ENCODE results near the gene HDAC4. TPM values are rescaled to one million over a fixed set of nuclear protein-coding genes. Genes with fewer than 3 reads are reported as not detected.

Gene HDAC4
- total and polyA plus RNA-seq, 2 of the 8 experiments (the other 6 are each of a cell fraction or from before 2014, with no cell fraction given) = 15.4 to 31.5 TPM

DNA sequence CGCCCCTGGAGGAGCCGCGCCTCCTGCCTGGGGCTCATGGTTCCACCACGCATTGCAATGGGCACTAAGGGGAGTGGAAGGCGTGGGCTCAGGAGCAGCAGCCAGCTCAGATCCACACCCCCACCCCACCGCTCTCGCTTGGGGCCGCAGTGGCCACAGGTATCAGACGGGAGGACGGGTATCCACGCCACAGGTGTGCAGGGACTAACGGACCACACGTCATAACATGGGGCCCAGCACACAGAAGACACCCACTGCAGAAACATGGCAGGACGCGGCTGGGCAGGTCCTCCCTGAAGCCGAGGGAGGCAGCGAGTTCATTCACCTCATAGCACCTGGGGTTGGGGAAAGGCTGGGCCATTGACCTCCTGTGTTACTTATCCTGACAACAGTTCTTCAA, 13.0 kb downstream of the HDAC4 start:
- H3K79me1 ChIP-seq (ENCODE audit: low read depth, low read length) = peaks cover 25% of the 10 kb centered on the region
- no peak overlapping the region for H2AK5ac ChIP-seq (ENCODE audit: low read depth, low read length)
- H2AFZ ChIP-seq (ENCODE audit: low read length) = no peak overlapping the region
- 94% methylated on average over 17 of the region's 17 CpGs; no CpG with 5 or more reads in 1 of the 2 experiments for WGBS, 2 experiments (ENCODE audit: extremely low coverage in 1 of 2, insufficient coverage in 1 of 2, insufficient read length in 1 of 2, insufficient replicate concordance in 2 of 2, low coverage in 1 of 2, low lambda C conversion rate in 2 of 2, missing lambda C conversion rate in 1 of 2)
- no peak overlapping the region for H2BK12ac ChIP-seq (ENCODE audit: low read depth, low read length)
- H2BK20ac ChIP-seq (ENCODE audit: low read length) = no peak overlapping the region
- no peak overlapping the region for H3K14ac ChIP-seq (ENCODE audit: insufficient read length)
- no peak overlapping the region for H3K4me3 ChIP-seq (ENCODE audit: extremely low read depth in 1 of 4, insufficient read depth in 2 of 4, low read depth in 3 of 4, low read length in 4 of 4)
- no peak overlapping the region for H4K8ac ChIP-seq (ENCODE audit: extremely low read depth, insufficient read depth, low read length)
- no peak for FAIRE-seq
- no peak overlapping the region for H3K18ac ChIP-seq (ENCODE audit: extremely low read depth, low read length)
- no peaks in the 10 kb centered on the region for H3K27me3 ChIP-seq (replicated peaks in 1 of 4; ENCODE audit: control insufficient read depth in 3 of 4, extremely low read depth in 1 of 4, insufficient read depth in 3 of 4, low read length in 3 of 4)
- no peak overlapping the region for H3K56ac ChIP-seq (replicated peaks; ENCODE audit: insufficient read length, low read depth, low read length)
- no peak overlapping the region for H3K9ac ChIP-seq (replicated peaks in 1 of 4; ENCODE audit: extremely low read depth in 1 of 4, low read depth in 3 of 4, low read length in 3 of 4)
- peaks cover 32 to 34% of the 10 kb centered on the region in 2 experiments for H4K20me1 ChIP-seq (replicated peaks in 1 of 2; ENCODE audit: control insufficient read depth in 1 of 2, insufficient read depth in 2 of 2, low read length in 2 of 2)
- H3K4me1 ChIP-seq (replicated peaks in 1 of 4; ENCODE audit: control insufficient read depth in 3 of 4, insufficient read depth in 4 of 4, low read length in 3 of 4) = peaks cover 0 to 21% (median 7%) of the 10 kb centered on the region in 4 experiments; a peak in 6 of 7 replicates
- H3K9me3 ChIP-seq (ENCODE audit: insufficient read depth in 2 of 2, low read depth in 1 of 2, low read length in 1 of 2) = no peaks in the 10 kb centered on the region
- no peak overlapping the region for H3K23ac ChIP-seq (ENCODE audit: insufficient read length)
- no peak overlapping the region for H3K27ac ChIP-seq (ENCODE audit: low read depth, low read length)
- H4K91ac ChIP-seq (replicated peaks; ENCODE audit: insufficient read length, low read length) = no peak overlapping the region
- ChIA-PET POLR2A (ENCODE audit: partially characterized antibody) (interaction anchor here (1.8 to 3.6 kb wide), 2 partner anchors 11 to 13 kb away, joined by 6 to 9 read pairs; partner anchors contain the start of gene HDAC4), CTCF (ENCODE audit: partially characterized antibody) (interaction anchor here (1.1 kb wide), 1 partner anchor 11 kb away, joined by 3 read pairs; no protein-coding TSS in a partner anchor)
- H3K79me2 ChIP-seq (ENCODE audit: control insufficient read depth in 1 of 2, insufficient read depth in 2 of 2, low read length in 2 of 2) = peaks cover 0 to 92% of the 10 kb centered on the region in 2 experiments; a peak in 3 of 4 replicates
- H2BK5ac ChIP-seq (ENCODE audit: low read depth, low read length) = no peak overlapping the region
- H3K23me2 ChIP-seq (ENCODE audit: low read depth, low read length) = no peaks in the 10 kb centered on the region
- H3K4me2 ChIP-seq (ENCODE audit: insufficient read depth in 1 of 2, low read depth in 2 of 2, low read length in 2 of 2) = no peak overlapping the region
- H3K36me3 ChIP-seq (ENCODE audit: control insufficient read depth in 2 of 4, insufficient read depth in 4 of 4, low read length in 3 of 4) = no peaks in the 10 kb centered on the region; a peak in 2 of 8 replicates
- no peak overlapping the region for H2BK15ac ChIP-seq (ENCODE audit: low read length)
- H4K5ac ChIP-seq (ENCODE audit: insufficient read length, low read depth, low read length) = no peak overlapping the region
- no peak for DNase-seq (ENCODE audit: low read depth in 1 of 2, low spot score in 2 of 2)
- H3K4ac ChIP-seq (replicated peaks; ENCODE audit: insufficient read length, low read depth, low read length) = no peak overlapping the region
- H2BK120ac ChIP-seq (replicated peaks; ENCODE audit: low read depth, low read length) = no peak overlapping the region
- TF ChIP-seq HDAC2 (IDR thresholded peaks at IDR 0.05; ENCODE audit: borderline replicate concordance in 1 of 2, low read depth in 2 of 2, low read length in 2 of 2) = no peak

Data from H1 (cell line).